Osteoblast (primary cell): Measurements from ENCODE around the gene GPR15. TPM values are rescaled to one million over a fixed set of nuclear protein-coding genes. Genes with fewer than 3 reads are reported as not detected.
"Not testable (repeated sequence)": the region's sequence is repeated elsewhere in the genome, so short reads cannot be mapped to it uniquely, and the experiment has no call there.

Experiments
- DNase-seq: peaks from one replicate; pipeline ENCODE4 v3.0.0; 2011; ENCODE audit warnings: low spot score, mixed read lengths; ENCODE audit not compliant: insufficient read length; ENCODE audit errors: missing footprints
- H2AFZ ChIP-seq: 2 replicates; pipeline ENCODE4 v1.6.0; 2011; ENCODE audit warnings: mild to moderate bottlenecking, low read length
- H3K27ac ChIP-seq: 2 replicates; pipeline ENCODE4 v1.5.1; 2011; ENCODE audit warnings: mild to moderate bottlenecking, low read depth, low read length, moderate library complexity
- H3K27me3 ChIP-seq: 2 replicates; pipeline ENCODE4 v1.6.0; 2012; ENCODE audit warnings: mild to moderate bottlenecking, control low read depth, inconsistent platforms, low read length, moderate library complexity; ENCODE audit not compliant: insufficient read depth
- H3K36me3 ChIP-seq: 2 replicates; pipeline ENCODE4 v1.5.1; 2011; ENCODE audit warnings: mild to moderate bottlenecking, low read length, control low read depth, moderate library complexity; ENCODE audit not compliant: insufficient read depth
- H3K4me1 ChIP-seq: 2 replicates; pipeline ENCODE4 v1.5.1; 2011; ENCODE audit warnings: mild to moderate bottlenecking, low read length, control low read depth, moderate library complexity; ENCODE audit not compliant: insufficient read depth
- H3K4me2 ChIP-seq: 2 replicates; pipeline ENCODE4 v1.6.0; 2011; ENCODE audit warnings: mild to moderate bottlenecking, low read length; ENCODE audit not compliant: insufficient read depth
- H3K4me3 ChIP-seq: fragments of 200-600 bp; sonication (generic); 3 replicates; pipeline ENCODE4 v1.5.1; 2012; ENCODE audit warnings: mild to moderate bottlenecking, low read length, inconsistent platforms; ENCODE audit not compliant: insufficient read depth
- H3K79me2 ChIP-seq: 2 replicates; pipeline ENCODE4 v1.6.0; 2012; ENCODE audit warnings: mild to moderate bottlenecking, low read length, control low read depth, inconsistent platforms; ENCODE audit not compliant: insufficient read depth
- H3K9me3 ChIP-seq: 2 replicates; pipeline ENCODE4 v1.5.1; 2011; ENCODE audit warnings: low read depth, low read length, control low read depth
- H4K20me1 ChIP-seq: 2 replicates; pipeline ENCODE4 v1.6.0; 2012; ENCODE audit warnings: mild to moderate bottlenecking, low read length, control low read depth; ENCODE audit not compliant: insufficient read depth
- total RNA-seq: library from RNA; depleted of rRNA; stranded (reverse); fragments of >200 nt; gene quantifications from 2 replicates; pipeline ENCODE4 v1.2.3, GENCODE V29; 2012
- TF ChIP-seq, protein P1 (sequence below): IDR thresholded peaks from 2 replicates; pipeline ENCODE4 v1.5.1; 2011; ENCODE audit warnings: mild to moderate bottlenecking, low read depth, low read length, moderate library complexity; ENCODE audit errors: extremely low read depth

The GPR15 gene
- total RNA-seq, 1 donor: not detected

DNA sequence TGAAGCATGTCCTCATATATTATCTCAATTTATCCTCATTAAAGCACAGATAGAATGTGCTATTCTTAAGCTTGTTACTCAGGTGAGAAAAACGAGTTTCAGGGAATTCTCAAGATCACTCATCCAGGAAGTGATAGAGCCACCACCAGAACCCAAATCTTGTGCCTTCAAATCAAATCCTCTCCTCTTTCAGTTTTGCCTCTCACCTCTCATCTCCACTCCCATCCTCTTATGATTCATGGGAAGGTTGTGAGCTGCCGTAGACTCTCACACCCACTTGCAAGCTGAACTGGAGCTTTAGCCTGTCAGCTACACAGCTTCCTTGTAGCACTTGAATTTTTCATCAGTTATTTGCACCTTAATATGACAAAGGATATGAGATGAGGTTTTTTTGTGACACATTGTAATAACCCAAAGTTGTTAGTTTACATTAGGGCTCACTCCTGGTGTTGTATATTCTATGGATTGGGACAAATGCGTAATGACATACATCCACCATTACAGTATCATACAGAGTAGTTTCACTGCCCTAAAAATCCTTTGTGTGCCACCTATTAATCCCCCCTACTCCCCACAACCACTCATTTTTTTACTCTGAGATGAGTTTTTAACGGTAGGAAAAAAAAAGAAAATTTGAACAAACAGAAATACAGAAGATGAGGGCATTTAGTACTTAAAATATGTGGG lies 25.7 kb downstream of the GPR15 start:
- Histone ChIP-seq H3K4me1 (peaks cover 4% of the 10 kb centered on the region), H3K4me2 (no peak overlapping the region), H4K20me1 (no peaks in the 10 kb centered on the region), H3K27ac (no peak overlapping the region), H3K4me3 (no peak overlapping the region), H3K27me3 (peaks cover 32% of the 10 kb centered on the region), H3K36me3 (no peaks in the 10 kb centered on the region), H3K79me2 (no peaks in the 10 kb centered on the region), H3K9me3 (no peaks in the 10 kb centered on the region), H2AFZ (no peak overlapping the region)
- TF ChIP-seq, protein P1, sequence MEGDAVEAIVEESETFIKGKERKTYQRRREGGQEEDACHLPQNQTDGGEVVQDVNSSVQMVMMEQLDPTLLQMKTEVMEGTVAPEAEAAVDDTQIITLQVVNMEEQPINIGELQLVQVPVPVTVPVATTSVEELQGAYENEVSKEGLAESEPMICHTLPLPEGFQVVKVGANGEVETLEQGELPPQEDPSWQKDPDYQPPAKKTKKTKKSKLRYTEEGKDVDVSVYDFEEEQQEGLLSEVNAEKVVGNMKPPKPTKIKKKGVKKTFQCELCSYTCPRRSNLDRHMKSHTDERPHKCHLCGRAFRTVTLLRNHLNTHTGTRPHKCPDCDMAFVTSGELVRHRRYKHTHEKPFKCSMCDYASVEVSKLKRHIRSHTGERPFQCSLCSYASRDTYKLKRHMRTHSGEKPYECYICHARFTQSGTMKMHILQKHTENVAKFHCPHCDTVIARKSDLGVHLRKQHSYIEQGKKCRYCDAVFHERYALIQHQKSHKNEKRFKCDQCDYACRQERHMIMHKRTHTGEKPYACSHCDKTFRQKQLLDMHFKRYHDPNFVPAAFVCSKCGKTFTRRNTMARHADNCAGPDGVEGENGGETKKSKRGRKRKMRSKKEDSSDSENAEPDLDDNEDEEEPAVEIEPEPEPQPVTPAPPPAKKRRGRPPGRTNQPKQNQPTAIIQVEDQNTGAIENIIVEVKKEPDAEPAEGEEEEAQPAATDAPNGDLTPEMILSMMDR: no peak
- DNase-seq: no peak

DNA sequence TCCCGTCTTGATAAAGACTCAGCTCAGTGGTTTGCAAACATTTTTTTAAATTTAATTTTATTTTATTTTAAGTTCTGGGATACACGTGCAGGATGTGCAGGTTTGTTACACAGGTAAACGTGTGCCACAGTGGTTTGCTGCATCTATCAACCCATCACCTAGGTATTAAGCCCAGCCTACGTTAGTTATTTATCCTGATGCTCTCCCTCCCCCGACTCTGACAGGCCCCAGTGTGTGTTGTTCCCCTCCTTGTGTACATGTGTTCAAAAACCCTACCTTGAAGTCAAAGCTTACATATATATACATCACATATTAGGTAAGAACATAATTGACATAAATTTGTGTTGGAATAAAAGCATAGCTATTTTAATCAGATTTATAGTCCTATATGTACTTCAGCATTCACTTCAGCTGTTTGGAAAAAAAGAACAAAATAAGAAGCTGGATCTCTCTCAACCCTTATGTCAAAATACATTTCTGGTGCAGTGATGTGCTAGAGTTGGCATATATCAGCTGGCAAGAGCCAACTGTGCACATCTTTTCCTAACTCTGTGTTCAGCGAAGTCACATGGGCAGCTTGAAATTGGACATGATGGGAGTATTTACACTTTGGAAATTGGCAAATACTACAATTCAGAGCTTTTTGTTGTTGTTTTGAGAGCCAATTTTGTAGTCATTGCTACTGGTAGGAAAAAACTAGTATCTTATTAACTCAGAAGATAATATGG lies 26.5 kb downstream of the GPR15 start:
- H3K36me3 ChIP-seq: no peaks in the 10 kb centered on the region

DNA sequence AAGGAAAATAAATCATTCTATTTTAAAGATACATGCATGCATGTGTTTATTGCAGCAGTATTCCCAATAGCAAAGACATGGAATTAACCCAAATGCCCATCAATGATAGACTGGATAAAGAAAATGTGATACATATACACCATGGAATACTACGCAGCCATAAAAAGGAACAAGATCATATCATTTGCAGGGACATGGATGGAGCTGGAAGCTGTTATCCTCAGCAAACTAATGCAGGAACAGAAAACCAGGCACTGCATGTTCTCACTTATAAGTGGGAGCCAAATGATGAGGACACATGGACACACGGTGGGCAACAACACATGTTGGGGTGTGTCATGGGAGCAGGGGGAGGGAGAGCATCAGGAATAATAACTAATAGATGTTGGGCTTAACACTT lies 28.0 kb downstream of the GPR15 start:
- not testable (repeated sequence) for H2AFZ ChIP-seq, H3K4me3 ChIP-seq, H3K36me3 ChIP-seq, H3K79me2 ChIP-seq, H3K4me1 ChIP-seq, H4K20me1 ChIP-seq, H3K27ac ChIP-seq, DNase-seq, H3K4me2 ChIP-seq, H3K9me3 ChIP-seq
- H3K27me3 ChIP-seq: peaks cover 13% of the 10 kb centered on the region

More for the DNA sequence above, 26.5 kb downstream of the GPR15 start:
- H3K27ac ChIP-seq: no peak overlapping the region
- TF ChIP-seq, protein P1: no peak
- no peak overlapping the region for H3K4me3 ChIP-seq
- no peak for DNase-seq
- H4K20me1 ChIP-seq: no peaks in the 10 kb centered on the region
- H3K4me1 ChIP-seq: peaks cover 4% of the 10 kb centered on the region
- no peak overlapping the region for H3K4me2 ChIP-seq
- peaks cover 25% of the 10 kb centered on the region for H3K27me3 ChIP-seq
- no peaks in the 10 kb centered on the region for H3K9me3 ChIP-seq
- no peaks in the 10 kb centered on the region for H3K79me2 ChIP-seq
- no peak overlapping the region for H2AFZ ChIP-seq

DNA sequence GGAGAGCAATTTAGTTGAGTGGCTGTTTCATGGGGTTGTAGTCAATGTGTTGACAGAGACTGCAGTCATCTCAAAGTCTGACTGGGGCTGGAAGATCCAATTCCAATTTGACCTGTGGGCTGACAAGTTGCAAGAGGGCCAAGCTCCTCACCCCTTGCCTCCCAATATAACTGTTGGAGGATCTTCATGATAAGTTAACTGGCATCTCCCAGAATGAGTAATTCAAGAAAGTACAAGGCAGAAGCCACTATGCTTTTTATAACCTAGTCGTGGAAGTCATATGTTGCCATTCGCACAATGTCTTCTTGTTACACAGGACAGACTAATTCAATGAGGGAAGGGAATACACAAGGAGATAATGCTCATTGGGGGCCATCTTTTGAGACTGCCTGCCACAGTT lies 29.1 kb downstream of the GPR15 start:
- no peak for DNase-seq
- TF ChIP-seq, protein P1: no peak
- Histone ChIP-seq H3K36me3 (no peaks in the 10 kb centered on the region), H4K20me1 (no peaks in the 10 kb centered on the region), H3K4me1 (peaks cover 4% of the 10 kb centered on the region), H3K27me3 (peaks cover 11% of the 10 kb centered on the region), H3K79me2 (no peaks in the 10 kb centered on the region), H3K27ac (no peak overlapping the region), H3K4me2 (no peak overlapping the region), H3K4me3 (no peak overlapping the region), H2AFZ (no peak overlapping the region), H3K9me3 (no peaks in the 10 kb centered on the region)
